H1 (cell line): ENCODE results near the gene KCNC3. TPM values are rescaled to one million over a fixed set of nuclear protein-coding genes. Genes with fewer than 3 reads are reported as not detected.

Experiments used
- ASH2L ChIP-seq: fragments of 200-600, 300-600 bp; sonication (generic); IDR thresholded peaks from one replicate; pipeline ENCODE4 v1.7.1; 2017; ENCODE audit warnings: low read length
- BACH1 ChIP-seq: IDR thresholded peaks from 2 replicates; pipeline ENCODE4 v1.6.1; 2012; ENCODE audit warnings: low read length, improper control_type of control experiment
- CREB1 ChIP-seq: IDR thresholded peaks from 2 replicates; pipeline ENCODE4 v1.6.1; 2012; ENCODE audit warnings: inconsistent platforms
- CTBP2 ChIP-seq: IDR thresholded peaks from 2 replicates; pipeline ENCODE4 v1.7.0; 2011; ENCODE audit warnings: borderline replicate concordance, mild to moderate bottlenecking, moderate library complexity, mixed read lengths, low read length; ENCODE audit not compliant: insufficient read depth, insufficient read length
- EP300 ChIP-seq, 2 experiments: IDR thresholded peaks; 1 replicate in 1 of 2; 2 replicates in 1 of 2; pipeline ENCODE4 v1.6.1; 2011 to 2012; ENCODE audit warnings: low read depth in 2 of 2, low read length in 2 of 2, mild to moderate bottlenecking in 2 of 2, borderline replicate concordance in 1 of 2, inconsistent platforms in 1 of 2, moderate library complexity in 1 of 2
- GTF2F1 ChIP-seq: IDR thresholded peaks from 2 replicates; pipeline ENCODE4 v1.6.1; 2012; ENCODE audit warnings: low read depth, low read length, improper control_type of control experiment, borderline replicate concordance
- HDAC2 ChIP-seq, 2 experiments: fragments of 300-600 bp in 1 of 2; sonication (generic) in 1 of 2; IDR thresholded peaks; 2 replicates each; pipeline ENCODE4 v1.6.1; 2011 to 2012; ENCODE audit warnings: low read depth in 2 of 2, low read length in 2 of 2, mild to moderate bottlenecking in 2 of 2, moderate library complexity in 2 of 2, borderline replicate concordance in 1 of 2, inconsistent platforms in 1 of 2
- HDAC6 ChIP-seq: IDR thresholded peaks from one replicate; pipeline ENCODE4 v1.7.1; 2012; ENCODE audit warnings: low read depth, mild to moderate bottlenecking, inconsistent platforms, low read length, moderate library complexity
- NANOG ChIP-seq: IDR thresholded peaks from 2 replicates; pipeline ENCODE4 v1.6.1; 2011; ENCODE audit warnings: low read length, low read depth, mild to moderate bottlenecking, inconsistent platforms; ENCODE audit not compliant: insufficient read depth, poor library complexity, severe bottlenecking
- POLR2A ChIP-seq, 2 experiments: IDR thresholded peaks; 1 replicate in 1 of 2; 2 replicates in 1 of 2; pipeline ENCODE4 v1.6.1; 2011; ENCODE audit warnings: low read depth in 2 of 2, low read length in 2 of 2, mild to moderate bottlenecking in 2 of 2; ENCODE audit errors: control extremely low read depth in 1 of 2
- POU5F1 ChIP-seq: IDR thresholded peaks from 2 replicates; pipeline ENCODE4 v1.6.1; 2011; ENCODE audit warnings: low read depth, mild to moderate bottlenecking, low read length, moderate library complexity
- RNF2 ChIP-seq: fragments of 200-900, 300-1000 bp; sonication (generic); IDR thresholded peaks from 2 replicates; pipeline ENCODE4 v1.7.1; 2016; ENCODE audit warnings: borderline replicate concordance, low read depth, mild to moderate bottlenecking, antibody characterized with exemption, low read length; ENCODE audit not compliant: poor library complexity, severe bottlenecking; ENCODE audit errors: missing control alignments
- SIX5 ChIP-seq: IDR thresholded peaks from 2 replicates; pipeline ENCODE4 v1.6.1; 2011; ENCODE audit warnings: mild to moderate bottlenecking, low read depth, low read length
- SP1 ChIP-seq: IDR thresholded peaks from 2 replicates; pipeline ENCODE4 v1.6.1; 2011; ENCODE audit warnings: low read depth, low read length
- SP4 ChIP-seq: IDR thresholded peaks from 2 replicates; pipeline ENCODE4 v1.6.1; 2012; ENCODE audit warnings: low read length, inconsistent platforms
- SRF ChIP-seq: IDR thresholded peaks from 2 replicates; pipeline ENCODE4 v1.6.1; 2011; ENCODE audit warnings: mild to moderate bottlenecking, low read depth, low read length, moderate library complexity
- SUZ12 ChIP-seq: fragments of 200-600 bp; sonication (generic); IDR thresholded peaks from 2 replicates; pipeline ENCODE4 v1.6.1; 2012; ENCODE audit warnings: mild to moderate bottlenecking, inconsistent platforms, low read length, moderate library complexity, mixed read lengths
- TAF1 ChIP-seq: IDR thresholded peaks from 2 replicates; pipeline ENCODE4 v1.6.1; 2011; ENCODE audit warnings: mild to moderate bottlenecking, low read depth, low read length
- TBP ChIP-seq: IDR thresholded peaks from 2 replicates; pipeline ENCODE4 v1.6.1; 2011; ENCODE audit warnings: low read depth, low read length, improper control_type of control experiment
- TCF12 ChIP-seq: IDR thresholded peaks from 2 replicates; pipeline ENCODE4 v1.6.1; 2011; ENCODE audit warnings: low read depth, mild to moderate bottlenecking, low read length
- TEAD4 ChIP-seq: IDR thresholded peaks from 2 replicates; pipeline ENCODE4 v1.6.1; 2012; ENCODE audit warnings: low read depth, low read length, inconsistent platforms, mixed read lengths
- USF2 ChIP-seq: IDR thresholded peaks from 2 replicates; pipeline ENCODE4 v1.6.1; 2011; ENCODE audit warnings: low read length, improper control_type of control experiment
- YY1 ChIP-seq: IDR thresholded peaks from 2 replicates; pipeline ENCODE4 v1.6.1; 2011; ENCODE audit warnings: low read depth, mild to moderate bottlenecking, low read length
- polyA plus RNA-seq, 7 experiments: library from polyadenylated mRNA; depleted of rRNA in 3 of 7; stranded (reverse) in 5 of 7; unstranded in 2 of 7; fragments of >200 nt in 5 of 7; fragments of 200-250 nt in 2 of 7; gene quantifications; 1 replicate in 5 of 7; 2 replicates in 1 of 7; 4 replicates in 1 of 7; pipeline versions ENCODE4 v1.2.1 to v1.2.3, GENCODE V29; 2011 to 2013; ENCODE audit warnings: missing spikeins in 2 of 7, mixed read lengths in 2 of 7
- total RNA-seq: library from RNA; stranded (reverse); fragmentation: NEBNext Ultra II Directional; extraction: Animal tissue kit (Norgen Biotek cat#: 25700); gene quantifications from 2 replicates; pipeline ENCODE4 v1.2.1, GENCODE V29; 2021
- TF ChIP-seq, protein P1 (sequence below): IDR thresholded peaks from 2 replicates; pipeline ENCODE4 v1.6.1; 2012; ENCODE audit warnings: inconsistent platforms

Gene KCNC3
- total and polyA plus RNA-seq, 2 of the 8 experiments (the other 6 are each of a cell fraction or from before 2014, with no cell fraction given): 3.9 to 7.2 TPM

DNA sequence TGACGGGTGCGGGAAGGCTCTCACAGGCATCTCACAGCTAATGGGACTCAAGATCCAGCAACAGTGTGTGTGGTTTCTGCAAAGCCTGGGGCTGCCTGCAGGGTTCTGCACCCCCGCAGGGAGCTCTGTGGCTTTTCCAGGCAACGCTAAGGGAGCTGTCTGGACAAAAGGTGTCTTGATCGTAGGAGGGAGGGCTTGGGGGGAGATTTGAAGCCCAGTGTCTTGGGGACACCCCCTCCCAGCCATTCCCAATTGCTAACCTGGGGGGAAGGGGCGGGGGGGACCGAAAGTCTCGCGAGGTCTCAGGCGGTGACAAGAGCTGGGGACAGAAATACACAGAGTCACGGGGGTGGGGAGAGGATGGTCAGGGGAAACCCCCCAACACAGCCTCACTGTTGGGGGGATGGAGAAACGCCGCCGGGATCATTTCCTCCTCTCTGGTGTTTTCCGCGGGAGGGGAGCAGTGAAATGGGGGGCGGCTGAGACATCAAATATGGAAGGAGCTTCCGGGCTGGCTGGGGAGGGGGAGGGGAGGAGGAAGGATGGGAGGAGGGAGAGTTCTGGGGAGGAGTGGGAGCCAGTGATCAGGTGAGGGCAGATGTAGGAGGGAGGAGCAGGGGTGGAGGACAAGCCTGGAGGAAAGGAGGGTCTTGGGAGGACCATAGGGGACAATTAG lies 13.3 kb downstream of the KCNC3 start (continued):
- TF ChIP-seq POU5F1 (no peak), CTBP2 (no peak), HDAC2 (IDR thresholded peaks at IDR 0.05; ENCODE audit: borderline replicate concordance in 1 of 2, low read depth in 2 of 2, low read length in 2 of 2) (peak in 1 of 2 experiments; percentile 34; a peak in 1 of 4 replicates), EP300 (IDR thresholded peaks at IDR 0.05; ENCODE audit: borderline replicate concordance in 1 of 2, low read depth in 2 of 2, low read length in 2 of 2) (no peak), NANOG (no peak), HDAC6 (no peak), ASH2L (no peak), SRF (peak; percentile 84), TCF12 (no peak), SP4 (peak; percentile 23; the same call in 1 of the 2 replicates), TAF1 (peak; percentile 44; the same call in 1 of the 2 replicates), RNF2 (no peak), TEAD4 (no peak), YY1 (no peak; the same call in 1 of the 2 replicates), POLR2A (IDR thresholded peaks at IDR 0.05; ENCODE audit: control extremely low read depth in 1 of 2, low read depth in 2 of 2, low read length in 2 of 2) (no peak), TBP (no peak; the same call in 1 of the 2 replicates), GTF2F1 (no peak), SP1 (0 out of 2 replicates have a peak, but pooled peaks have one; percentile 27), SIX5 (no peak), BACH1 (no peak), USF2 (no peak), SUZ12 (no peak), CREB1 (no peak)
- TF ChIP-seq, protein P1, sequence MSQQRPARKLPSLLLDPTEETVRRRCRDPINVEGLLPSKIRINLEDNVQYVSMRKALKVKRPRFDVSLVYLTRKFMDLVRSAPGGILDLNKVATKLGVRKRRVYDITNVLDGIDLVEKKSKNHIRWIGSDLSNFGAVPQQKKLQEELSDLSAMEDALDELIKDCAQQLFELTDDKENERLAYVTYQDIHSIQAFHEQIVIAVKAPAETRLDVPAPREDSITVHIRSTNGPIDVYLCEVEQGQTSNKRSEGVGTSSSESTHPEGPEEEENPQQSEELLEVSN: no peak
